HG03565 (cell line): ENCODE data around the gene RNF31.

Experiments used
- ATAC-seq: cut with Tn5 transposase; IDR thresholded peaks from one replicate; pipeline ENCODE4 v1.9.1; 2021; ENCODE audit warnings: mild to moderate bottlenecking, moderate library complexity; ENCODE audit not compliant: unreplicated experiment

RNF31 gene

GRCh38 chr14:24116128-24116814, 31.0 kb upstream of the RNF31 start:
- no peak for ATAC-seq

GRCh38 chr14:24117179-24117578, 30.1 kb upstream of the RNF31 start:
- ATAC-seq, result no peak

- no peak for ATAC-seq
These were observed 27.6 kb upstream of the RNF31 start for GRCh38 chr14:24119691-24120090.

GRCh38 chr14:24121210-24121609, 26.1 kb upstream of the RNF31 start:
- no peak for ATAC-seq

GRCh38 chr14:24122416-24122815, 24.9 kb upstream of the RNF31 start:
- no peak for ATAC-seq

- ATAC-seq, result no peak
These were observed 24.4 kb upstream of the RNF31 start for GRCh38 chr14:24122898-24123297.

GRCh38 chr14:24123424-24124417, 23.6 kb upstream of the RNF31 start:
- ATAC-seq, result peak; percentile 49

GRCh38 chr14:24126939-24127338, 20.4 kb upstream of the RNF31 start:
- no peak for ATAC-seq

- no peak for ATAC-seq
These were observed 19.6 kb upstream of the RNF31 start for GRCh38 chr14:24127673-24128072.

GRCh38 chr14:24129410-24129998, 17.8 kb upstream of the RNF31 start:
- no peak for ATAC-seq

- ATAC-seq, result no peak
These were observed 16.9 kb upstream of the RNF31 start, which contains the start of gene FITM1 for GRCh38 chr14:24130380-24130716. Gene FITM1, plus strand, starts transcription at chr14:24130659. Its CDS starts 905 bp downstream, at chr14:24131564.

GRCh38 chr14:24130717-24131548, 16.4 kb upstream of the RNF31 start:
- ATAC-seq, result no peak

GRCh38 chr14:24131549-24131966, 15.7 kb upstream of the RNF31 start:
- ATAC-seq, result no peak

- no peak for ATAC-seq
These were observed 15.1 kb upstream of the RNF31 start for GRCh38 chr14:24132061-24132685.

- no peak for ATAC-seq
These were observed 14.3 kb upstream of the RNF31 start for GRCh38 chr14:24132976-24133375.

- ATAC-seq, result no peak
These were observed 13.6 kb upstream of the RNF31 start for GRCh38 chr14:24133735-24134134.

GRCh38 chr14:24135584-24135833, 11.8 kb upstream of the RNF31 start:
- no peak for ATAC-seq

- peak; percentile 64 for ATAC-seq
These were observed 11.2 kb upstream of the RNF31 start, which contains the start of gene PSME1 for GRCh38 chr14:24135834-24136683. Gene PSME1, plus strand, starts transcription at chr14:24136194. Its CDS starts 69 bp downstream, at chr14:24136263.

- ATAC-seq, result no peak
These were observed 10.4 kb upstream of the RNF31 start for GRCh38 chr14:24136684-24137528.
